Measurements from ENCODE around the gene LSM14B. TPM values are rescaled to one million over a fixed set of nuclear protein-coding genes. Genes with fewer than 3 reads are reported as not detected.
"Not testable (repeated sequence)": the region's sequence is repeated elsewhere in the genome, so short reads cannot be mapped to it uniquely, and the experiment has no call there.

Gene LSM14B
- total RNA-seq, 1 experiment from 2014 or later: 51.8 TPM

GRCh38 chr20:62146019-62146755 lies 23.9 kb downstream of the LSM14B start:
- H2AFZ ChIP-seq (ENCODE audit: low read length): no peak overlapping the region
- H3K9me3 ChIP-seq (ENCODE audit: low read length): no peaks in the 10 kb centered on the region
- no peak overlapping the region for H3K9ac ChIP-seq (ENCODE audit: low read length)
- H3K27ac ChIP-seq (ENCODE audit: low read length): no peak overlapping the region
- no peak for ATAC-seq
- TF ChIP-seq CTCF (conservative IDR thresholded peaks at IDR 0.05; ENCODE audit: low read depth, low read length) (no peak), EZH2 (IDR thresholded peaks at IDR 0.05; ENCODE audit: low read length, unreplicated experiment) (no peak), EZH2phosphoT487 (IDR thresholded peaks at IDR 0.05; ENCODE audit: borderline replicate concordance, low read length) (no peak)
- DNase-seq: no peak
- peaks cover 2% of the 10 kb centered on the region; the same call in 1 of the 2 replicates for H3K36me3 ChIP-seq (ENCODE audit: low read depth, low read length)
- no peak overlapping the region for H3K4me2 ChIP-seq (ENCODE audit: low read length)
- no peaks in the 10 kb centered on the region for H3F3A ChIP-seq (ENCODE audit: low read length, unreplicated experiment)
- H3K9me2 ChIP-seq (replicated peaks; ENCODE audit: low read length): no peaks in the 10 kb centered on the region
- H3K4me3 ChIP-seq (ENCODE audit: low read length): no peak overlapping the region
- intact Hi-C loops (cut with micrococcal nuclease): no loop called here
- no TSS peak for BruUV-seq (replicated peaks)
- peaks cover 17% of the 10 kb centered on the region for H3K4me1 ChIP-seq (ENCODE audit: insufficient read depth, low read length)
- POLR2A ChIA-PET (ENCODE audit: unreplicated experiment): no interaction called here
- CTCF ChIA-PET: no interaction called here
- H4K20me1 ChIP-seq (ENCODE audit: low read length): peaks cover 62% of the 10 kb centered on the region
- peaks cover 89% of the 10 kb centered on the region for H3K79me2 ChIP-seq (ENCODE audit: low read length)
- H3K27me3 ChIP-seq (ENCODE audit: low read length): no peaks in the 10 kb centered on the region

GRCh38 chr20:62147125-62147524 lies 24.9 kb downstream of the LSM14B start:
- DNase-seq (no peak), ATAC-seq (no peak)
- Histone ChIP-seq H3K4me3 (ENCODE audit: low read length) (no peak overlapping the region), H3K9me3 (ENCODE audit: low read length) (no peaks in the 10 kb centered on the region), H3K27me3 (ENCODE audit: low read length) (no peaks in the 10 kb centered on the region), H3K4me2 (ENCODE audit: low read length) (no peak overlapping the region), H2AFZ (ENCODE audit: low read length) (no peak overlapping the region), H3K27ac (ENCODE audit: low read length) (no peak overlapping the region), H3K79me2 (ENCODE audit: low read length) (peaks cover 89% of the 10 kb centered on the region), H3K36me3 (ENCODE audit: low read depth, low read length) (no peaks in the 10 kb centered on the region), H3F3A (ENCODE audit: low read length, unreplicated experiment) (no peaks in the 10 kb centered on the region), H3K9ac (ENCODE audit: low read length) (no peak overlapping the region), H3K4me1 (ENCODE audit: insufficient read depth, low read length) (peaks cover 13% of the 10 kb centered on the region), H4K20me1 (ENCODE audit: low read length) (peaks cover 55% of the 10 kb centered on the region), H3K9me2 (replicated peaks; ENCODE audit: low read length) (no peaks in the 10 kb centered on the region)
- intact Hi-C loops (cut with micrococcal nuclease): no loop called here
- POLR2A ChIA-PET (ENCODE audit: unreplicated experiment): no interaction called here
- CTCF ChIA-PET: no interaction called here
- TF ChIP-seq EZH2 (IDR thresholded peaks at IDR 0.05; ENCODE audit: low read length, unreplicated experiment): no peak
- TF ChIP-seq CTCF (conservative IDR thresholded peaks at IDR 0.05; ENCODE audit: low read depth, low read length): no peak
- TF ChIP-seq EZH2phosphoT487 (IDR thresholded peaks at IDR 0.05; ENCODE audit: borderline replicate concordance, low read length): no peak
- no TSS peak for BruUV-seq (replicated peaks)

GRCh38 chr20:62147528-62147927 lies 25.3 kb downstream of the LSM14B start:
- no peak for ATAC-seq
- CTCF ChIA-PET: no interaction called here
- H3K36me3 ChIP-seq (ENCODE audit: low read depth, low read length): peaks cover 3% of the 10 kb centered on the region; the same call in 1 of the 2 replicates
- H3K27me3 ChIP-seq (ENCODE audit: low read length): no peaks in the 10 kb centered on the region
- peaks cover 89% of the 10 kb centered on the region for H3K79me2 ChIP-seq (ENCODE audit: low read length)
- H3K9me3 ChIP-seq (ENCODE audit: low read length): no peaks in the 10 kb centered on the region
- H3K4me3 ChIP-seq (ENCODE audit: low read length): no peak overlapping the region
- no TSS peak for BruUV-seq (replicated peaks)
- POLR2A ChIA-PET (ENCODE audit: unreplicated experiment): no interaction called here
- H3K4me1 ChIP-seq (ENCODE audit: insufficient read depth, low read length): peaks cover 13% of the 10 kb centered on the region
- H3F3A ChIP-seq (ENCODE audit: low read length, unreplicated experiment): no peaks in the 10 kb centered on the region
- peaks cover 54% of the 10 kb centered on the region for H4K20me1 ChIP-seq (ENCODE audit: low read length)
- intact Hi-C loops (cut with micrococcal nuclease): no loop called here
- no peak overlapping the region for H3K9ac ChIP-seq (ENCODE audit: low read length)
- TF ChIP-seq EZH2phosphoT487 (IDR thresholded peaks at IDR 0.05; ENCODE audit: borderline replicate concordance, low read length) (no peak), EZH2 (IDR thresholded peaks at IDR 0.05; ENCODE audit: low read length, unreplicated experiment) (no peak), CTCF (conservative IDR thresholded peaks at IDR 0.05; ENCODE audit: low read depth, low read length) (no peak)
- H3K9me2 ChIP-seq (replicated peaks; ENCODE audit: low read length): no peaks in the 10 kb centered on the region
- DNase-seq: no peak
- no peak overlapping the region for H3K4me2 ChIP-seq (ENCODE audit: low read length)
- H2AFZ ChIP-seq (ENCODE audit: low read length): no peak overlapping the region
- H3K27ac ChIP-seq (ENCODE audit: low read length): no peak overlapping the region

- intact Hi-C loops (cut with micrococcal nuclease); DNase-seq; H3K4me3 ChIP-seq (ENCODE audit: low read length); CTCF ChIA-PET; POLR2A ChIA-PET (ENCODE audit: unreplicated experiment); H3K9me2 ChIP-seq (replicated peaks; ENCODE audit: low read length); H3K27me3 ChIP-seq (ENCODE audit: low read length); H3K4me2 ChIP-seq (ENCODE audit: low read length); H2AFZ ChIP-seq (ENCODE audit: low read length); H3F3A ChIP-seq (ENCODE audit: low read length, unreplicated experiment); H3K9me3 ChIP-seq (ENCODE audit: low read length); ATAC-seq; H3K9ac ChIP-seq (ENCODE audit: low read length); BruUV-seq (replicated peaks); H3K36me3 ChIP-seq (ENCODE audit: low read depth, low read length); H3K27ac ChIP-seq (ENCODE audit: low read length): not testable (repeated sequence)
- peaks cover 13% of the 10 kb centered on the region for H3K4me1 ChIP-seq (ENCODE audit: insufficient read depth, low read length)
- peaks cover 54% of the 10 kb centered on the region for H4K20me1 ChIP-seq (ENCODE audit: low read length)
- peaks cover 94% of the 10 kb centered on the region for H3K79me2 ChIP-seq (ENCODE audit: low read length)
These were observed 26.1 kb downstream of the LSM14B start for GRCh38 chr20:62148383-62148782.
